A673 (cell line): ENCODE results near the gene PTTG1. TPM values are rescaled to one million over a fixed set of nuclear protein-coding genes. Genes with fewer than 3 reads are reported as not detected.

Experiments
- BruUV-seq: library from RNA; stranded (reverse); fragments of 400-500 nt; replicated peaks from 2 replicates; lab custom pipeline; 2021; lab: Mats Ljungman, UMichigan
- CTCF ChIA-PET: fragments of 300-600 bp; sonication (Branson Sonifier 250); formaldehyde crosslinking; loops from one replicate; lab custom pipeline; 2022; ENCODE audit warnings: antibody characterized with exemption; lab: Charles Lee
- POLR2A ChIA-PET: fragments of 300-600 bp; sonication (Branson Sonifier 250); formaldehyde crosslinking; loops from one replicate; lab custom pipeline; 2022; ENCODE audit warnings: antibody characterized with exemption; ENCODE audit not compliant: low non-redundant PET; lab: Charles Lee
- DNase-seq: peaks from one replicate; pipeline ENCODE4 v3.0.0-alpha.2; 2015; ENCODE audit warnings: low spot score
- H3K27ac ChIP-seq: fragments of 200-600 bp; sonication (generic); 2 replicates; pipeline ENCODE4 v1.5.1; 2016; ENCODE audit warnings: mixed run types, low read depth, mild to moderate bottlenecking, mixed read lengths, antibody characterized with exemption, low read length; ENCODE audit not compliant: poor library complexity, severe bottlenecking
- H3K27me3 ChIP-seq: fragments of 200-600 bp; sonication (generic); replicated peaks from 2 replicates; pipeline ENCODE4 v1.6.1; 2017; ENCODE audit warnings: mixed run types, low read depth, mild to moderate bottlenecking, mixed read lengths, antibody characterized with exemption, low read length; ENCODE audit not compliant: insufficient read depth, poor library complexity
- H3K36me3 ChIP-seq: fragments of 200-600 bp; sonication (generic); 2 replicates; pipeline ENCODE4 v1.6.1; 2016; ENCODE audit warnings: mixed run types, mild to moderate bottlenecking, mixed read lengths, antibody characterized with exemption, low read length; ENCODE audit not compliant: insufficient read depth, poor library complexity, severe bottlenecking
- H3K4me1 ChIP-seq: fragments of 200-600 bp; sonication (generic); 2 replicates; pipeline ENCODE4 v1.6.1; 2017; ENCODE audit warnings: mixed run types, mild to moderate bottlenecking, mixed read lengths, antibody characterized with exemption, low read length; ENCODE audit not compliant: insufficient read depth, poor library complexity, severe bottlenecking
- H3K4me3 ChIP-seq: fragments of 200-600 bp; sonication (generic); 2 replicates; pipeline ENCODE4 v1.5.1; 2016; ENCODE audit warnings: low read depth, mixed run types, mild to moderate bottlenecking, mixed read lengths, low read length; ENCODE audit not compliant: poor library complexity, severe bottlenecking
- H3K9me3 ChIP-seq: fragments of 200-600 bp; sonication (generic); 2 replicates; pipeline ENCODE4 v1.6.1; 2016; ENCODE audit warnings: mixed run types, low read depth, mild to moderate bottlenecking, mixed read lengths, antibody characterized with exemption, low read length; ENCODE audit not compliant: poor library complexity, severe bottlenecking
- EZH2 ChIP-seq: fragments of 200-600 bp; sonication (generic); IDR thresholded peaks from 2 replicates; pipeline ENCODE4 v1.6.1; 2017; ENCODE audit warnings: borderline replicate concordance, low read depth, mild to moderate bottlenecking, mixed read lengths, antibody characterized with exemption, low read length; ENCODE audit not compliant: poor library complexity, severe bottlenecking
- intact Hi-C: fragments of 100-400 bp; cut with micrococcal nuclease; formaldehyde crosslinking; loops from one replicate; pipeline ENCODE4 v1.10.0; 2022; ENCODE audit not compliant: unreplicated experiment
- total RNA-seq: library from RNA; stranded (reverse); gene quantifications from 2 replicates; pipeline ENCODE4 v1.2.3, GENCODE V29; 2021
- TF ChIP-seq, protein P1 (sequence below): fragments of 300-800, 200-600 bp; sonication (generic); conservative IDR thresholded peaks from 2 replicates; pipeline ENCODE4 v1.5.1; 2017; ENCODE audit warnings: low read depth, mild to moderate bottlenecking, antibody characterized with exemption, low read length, moderate library complexity, mixed read lengths

Gene PTTG1
- total RNA-seq, 1 experiment from 2014 or later, result 192 TPM

DNA sequence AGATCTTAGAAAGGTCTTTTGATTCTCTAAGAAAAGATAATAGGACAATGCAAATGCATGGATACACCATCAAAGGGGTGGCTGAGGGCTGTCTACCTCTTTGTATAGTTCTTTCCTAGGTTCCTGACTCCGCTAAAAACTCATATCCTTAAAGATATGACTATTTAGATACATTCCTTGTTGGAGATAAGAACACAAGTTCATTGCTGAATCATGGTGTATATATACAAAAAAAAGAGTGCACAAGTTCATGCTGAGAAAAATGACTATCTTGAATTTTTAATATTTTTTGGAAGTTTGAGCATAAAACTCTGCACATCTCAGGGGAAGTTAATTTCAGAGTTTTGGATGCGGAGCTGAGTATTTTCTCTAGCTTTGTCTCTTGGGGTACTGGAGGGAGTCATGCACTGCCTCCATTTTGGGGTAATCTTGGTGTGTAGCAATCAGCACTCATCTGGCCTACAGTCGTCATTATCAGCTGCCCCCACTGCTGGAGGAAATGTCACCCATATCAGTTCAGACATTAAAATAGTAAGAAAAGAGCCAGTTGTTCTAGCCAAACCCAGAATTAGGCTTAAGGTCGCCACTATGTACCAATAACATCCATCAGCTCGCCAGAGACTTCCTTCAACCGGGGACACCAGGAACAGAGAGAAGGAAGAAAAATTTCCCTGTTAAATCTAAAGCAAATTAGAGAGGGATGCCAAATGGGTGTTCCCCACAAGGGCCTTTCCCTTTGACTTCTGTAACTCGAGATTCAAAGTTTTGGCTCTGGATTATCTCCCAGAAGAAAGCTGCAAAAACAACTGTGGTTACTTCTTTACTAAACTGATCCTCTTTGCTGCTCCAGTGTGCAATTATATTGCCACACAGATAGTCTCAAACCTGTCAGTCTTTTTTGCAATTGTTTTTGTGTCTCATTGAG is 49.0 kb downstream of the PTTG1 start:
- no peaks in the 10 kb centered on the region for H3K36me3 ChIP-seq
- H3K9me3 ChIP-seq, result no peaks in the 10 kb centered on the region
- no peak for TF ChIP-seq EZH2
- TF ChIP-seq, protein P1, sequence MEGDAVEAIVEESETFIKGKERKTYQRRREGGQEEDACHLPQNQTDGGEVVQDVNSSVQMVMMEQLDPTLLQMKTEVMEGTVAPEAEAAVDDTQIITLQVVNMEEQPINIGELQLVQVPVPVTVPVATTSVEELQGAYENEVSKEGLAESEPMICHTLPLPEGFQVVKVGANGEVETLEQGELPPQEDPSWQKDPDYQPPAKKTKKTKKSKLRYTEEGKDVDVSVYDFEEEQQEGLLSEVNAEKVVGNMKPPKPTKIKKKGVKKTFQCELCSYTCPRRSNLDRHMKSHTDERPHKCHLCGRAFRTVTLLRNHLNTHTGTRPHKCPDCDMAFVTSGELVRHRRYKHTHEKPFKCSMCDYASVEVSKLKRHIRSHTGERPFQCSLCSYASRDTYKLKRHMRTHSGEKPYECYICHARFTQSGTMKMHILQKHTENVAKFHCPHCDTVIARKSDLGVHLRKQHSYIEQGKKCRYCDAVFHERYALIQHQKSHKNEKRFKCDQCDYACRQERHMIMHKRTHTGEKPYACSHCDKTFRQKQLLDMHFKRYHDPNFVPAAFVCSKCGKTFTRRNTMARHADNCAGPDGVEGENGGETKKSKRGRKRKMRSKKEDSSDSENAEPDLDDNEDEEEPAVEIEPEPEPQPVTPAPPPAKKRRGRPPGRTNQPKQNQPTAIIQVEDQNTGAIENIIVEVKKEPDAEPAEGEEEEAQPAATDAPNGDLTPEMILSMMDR, result no peak
- no peaks in the 10 kb centered on the region for H3K4me1 ChIP-seq
- CTCF ChIA-PET, result no interaction called here
- no peak overlapping the region for H3K27ac ChIP-seq
- POLR2A ChIA-PET, result no interaction called here
- no peak overlapping the region for H3K4me3 ChIP-seq
- no peaks in the 10 kb centered on the region for H3K27me3 ChIP-seq
- BruUV-seq, result no TSS peak
- DNase-seq, result no peak
- intact Hi-C loops, result no loop called here

DNA sequence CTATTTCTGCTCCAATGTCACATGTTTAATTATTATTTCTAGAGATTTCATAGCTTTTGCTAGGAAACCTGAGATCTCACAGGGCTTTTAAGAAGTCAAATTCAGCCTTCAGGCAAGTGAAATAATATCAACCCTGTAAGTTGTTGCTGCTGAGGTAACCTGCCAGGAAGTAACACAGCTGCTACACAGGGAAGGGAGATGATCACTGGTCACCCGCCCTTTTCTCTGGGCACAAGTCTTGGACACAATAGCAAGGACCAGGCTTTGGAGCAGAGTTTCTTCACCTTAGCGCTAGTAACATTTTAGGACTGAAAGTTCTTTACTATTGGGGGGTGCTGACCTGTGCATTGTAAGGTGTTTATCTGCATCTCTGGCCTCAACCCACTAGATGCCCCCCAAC is 50.1 kb downstream of the PTTG1 start:
- H3K27ac ChIP-seq, result no peak overlapping the region
- no peaks in the 10 kb centered on the region for H3K27me3 ChIP-seq
- ChIA-PET POLR2A (no interaction called here), CTCF (no interaction called here)
- H3K9me3 ChIP-seq, result no peaks in the 10 kb centered on the region
- intact Hi-C loops, result no loop called here
- no TSS peak for BruUV-seq
- TF ChIP-seq EZH2, result no peak
- TF ChIP-seq, protein P1, result no peak
- DNase-seq, result no peak
- no peaks in the 10 kb centered on the region for H3K36me3 ChIP-seq
- no peak overlapping the region for H3K4me3 ChIP-seq
- no peaks in the 10 kb centered on the region for H3K4me1 ChIP-seq

DNA sequence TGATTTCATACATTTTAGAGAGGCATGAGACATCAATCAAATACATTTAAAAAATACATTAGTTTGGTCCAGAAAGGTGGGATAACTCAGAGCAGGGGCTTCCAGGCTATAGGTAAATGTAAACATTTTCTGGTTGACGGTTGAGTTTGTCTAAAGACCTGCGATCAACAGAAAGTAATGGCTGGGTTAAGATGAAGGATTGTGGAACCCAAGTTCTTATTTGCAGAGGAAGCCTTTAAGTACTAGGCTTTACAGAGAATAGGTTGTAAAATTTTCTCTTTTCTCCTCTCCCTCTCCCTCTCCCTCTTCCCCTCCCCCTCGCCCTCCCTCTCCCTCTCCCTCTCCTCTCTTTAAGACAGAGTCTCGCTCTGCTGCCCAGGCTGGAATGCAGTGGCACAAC is 50.8 kb downstream of the PTTG1 start:
- no peak overlapping the region for H3K27ac ChIP-seq
- no peaks in the 10 kb centered on the region for H3K4me1 ChIP-seq
- intact Hi-C loops, result no loop called here
- POLR2A ChIA-PET, result no interaction called here
- CTCF ChIA-PET, result no interaction called here
- H3K4me3 ChIP-seq, result no peak overlapping the region
- no peak for DNase-seq
- no peaks in the 10 kb centered on the region for H3K27me3 ChIP-seq
- no TSS peak for BruUV-seq
- no peaks in the 10 kb centered on the region for H3K36me3 ChIP-seq
- H3K9me3 ChIP-seq, result no peaks in the 10 kb centered on the region
- no peak for TF ChIP-seq EZH2
- TF ChIP-seq, protein P1, result no peak
